ENCODE results near the gene CENPO. TPM values are rescaled to one million over a fixed set of nuclear protein-coding genes. Genes with fewer than 3 reads are reported as not detected.

The CENPO gene
- total RNA-seq, 1 donor from 2014 or later, result 69.3 TPM

DNA sequence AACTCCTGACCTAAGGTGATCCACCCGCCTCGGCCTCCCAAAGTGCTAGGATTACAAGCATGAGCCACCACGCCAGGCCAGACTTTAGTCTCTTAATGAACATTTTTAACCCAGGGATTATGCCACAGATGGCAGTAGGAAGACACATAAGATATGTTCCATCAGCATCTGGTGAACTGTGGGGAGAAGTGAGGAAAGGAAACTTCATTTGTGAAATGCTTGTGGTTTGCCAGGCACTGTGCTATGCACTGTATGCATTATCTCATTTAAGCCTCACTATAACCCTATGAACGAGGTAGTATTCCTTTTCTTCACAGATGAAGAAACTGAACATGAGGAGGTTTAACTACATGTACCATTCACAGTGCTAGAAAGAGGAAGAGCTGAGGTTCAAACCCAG is 29.4 kb upstream of the CENPO start:
- Mint-ChIP-seq H3K4me1 (no peaks in the 10 kb centered on the region), H3K9me3 (no peaks in the 10 kb centered on the region), H3K36me3 (ENCODE audit: low read depth) (peaks cover 22% of the 10 kb centered on the region), H3K27ac (ENCODE audit: unreplicated experiment) (no peak overlapping the region), H3K27me3 (ENCODE audit: low read depth) (no peaks in the 10 kb centered on the region), H3K4me3 (no peak overlapping the region)
- no peak for DNase-seq (ENCODE audit: low read depth, low spot score)
- TF ChIP-seq, protein P1, sequence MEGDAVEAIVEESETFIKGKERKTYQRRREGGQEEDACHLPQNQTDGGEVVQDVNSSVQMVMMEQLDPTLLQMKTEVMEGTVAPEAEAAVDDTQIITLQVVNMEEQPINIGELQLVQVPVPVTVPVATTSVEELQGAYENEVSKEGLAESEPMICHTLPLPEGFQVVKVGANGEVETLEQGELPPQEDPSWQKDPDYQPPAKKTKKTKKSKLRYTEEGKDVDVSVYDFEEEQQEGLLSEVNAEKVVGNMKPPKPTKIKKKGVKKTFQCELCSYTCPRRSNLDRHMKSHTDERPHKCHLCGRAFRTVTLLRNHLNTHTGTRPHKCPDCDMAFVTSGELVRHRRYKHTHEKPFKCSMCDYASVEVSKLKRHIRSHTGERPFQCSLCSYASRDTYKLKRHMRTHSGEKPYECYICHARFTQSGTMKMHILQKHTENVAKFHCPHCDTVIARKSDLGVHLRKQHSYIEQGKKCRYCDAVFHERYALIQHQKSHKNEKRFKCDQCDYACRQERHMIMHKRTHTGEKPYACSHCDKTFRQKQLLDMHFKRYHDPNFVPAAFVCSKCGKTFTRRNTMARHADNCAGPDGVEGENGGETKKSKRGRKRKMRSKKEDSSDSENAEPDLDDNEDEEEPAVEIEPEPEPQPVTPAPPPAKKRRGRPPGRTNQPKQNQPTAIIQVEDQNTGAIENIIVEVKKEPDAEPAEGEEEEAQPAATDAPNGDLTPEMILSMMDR (conservative IDR thresholded peaks at IDR 0.05), result no peak

DNA sequence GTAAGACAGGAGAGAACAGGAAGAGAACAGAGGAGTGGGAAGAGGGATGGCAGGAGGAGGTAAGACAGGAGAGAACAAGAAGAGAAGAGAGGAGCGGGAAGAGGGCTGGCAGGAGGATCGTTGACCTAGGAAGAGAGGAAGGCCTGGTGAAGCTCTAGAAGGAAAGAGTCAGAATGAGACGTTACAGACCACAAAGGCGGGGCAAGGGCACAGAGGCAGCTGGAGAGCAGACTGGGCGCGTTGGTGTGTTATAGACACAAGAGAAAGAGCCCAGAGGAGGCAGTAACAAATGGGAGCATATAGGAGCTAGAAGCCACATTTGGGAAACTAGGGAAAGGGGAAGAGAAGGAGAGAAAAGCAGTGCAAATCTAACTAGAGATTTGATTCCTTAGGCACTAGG is 26.6 kb upstream of the CENPO start:
- TF ChIP-seq, protein P1 (conservative IDR thresholded peaks at IDR 0.05), result no peak
- H3K36me3 Mint-ChIP-seq (ENCODE audit: low read depth), result peaks cover 35% of the 10 kb centered on the region
- no peaks in the 10 kb centered on the region for H3K4me1 Mint-ChIP-seq
- no peaks in the 10 kb centered on the region for H3K9me3 Mint-ChIP-seq
- H3K4me3 Mint-ChIP-seq, result no peak overlapping the region
- DNase-seq (ENCODE audit: low read depth, low spot score), result no peak
- H3K27ac Mint-ChIP-seq (ENCODE audit: unreplicated experiment), result no peak overlapping the region
- H3K27me3 Mint-ChIP-seq (ENCODE audit: low read depth), result no peaks in the 10 kb centered on the region

DNA sequence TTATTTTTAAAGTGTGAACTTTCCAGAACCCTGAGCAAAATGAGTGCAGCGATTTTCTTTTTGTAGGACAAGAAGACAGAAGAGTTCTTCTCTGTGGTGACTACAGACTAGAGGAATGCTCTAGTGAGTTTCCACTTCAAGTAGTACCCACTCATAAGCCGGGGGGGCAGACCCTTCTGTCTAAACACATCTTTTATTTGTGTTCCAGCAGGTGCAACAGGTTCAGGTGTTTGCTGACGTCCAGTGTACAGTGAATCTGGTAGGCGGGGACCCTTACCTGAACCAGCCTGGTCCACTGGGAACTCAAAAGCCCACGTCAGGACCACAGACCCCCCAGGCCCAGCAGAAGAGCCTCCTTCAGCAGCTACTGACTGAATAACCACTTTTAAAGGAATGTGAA is 25.2 kb upstream of the CENPO start:
- H3K4me1 Mint-ChIP-seq, result no peaks in the 10 kb centered on the region
- no peak for DNase-seq (ENCODE audit: low read depth, low spot score)
- H3K9me3 Mint-ChIP-seq, result no peaks in the 10 kb centered on the region
- peaks cover 32% of the 10 kb centered on the region for H3K36me3 Mint-ChIP-seq (ENCODE audit: low read depth)
- H3K4me3 Mint-ChIP-seq, result no peak overlapping the region
- H3K27me3 Mint-ChIP-seq (ENCODE audit: low read depth), result no peaks in the 10 kb centered on the region
- TF ChIP-seq, protein P1 (conservative IDR thresholded peaks at IDR 0.05), result no peak
- H3K27ac Mint-ChIP-seq (ENCODE audit: unreplicated experiment), result no peak overlapping the region

DNA sequence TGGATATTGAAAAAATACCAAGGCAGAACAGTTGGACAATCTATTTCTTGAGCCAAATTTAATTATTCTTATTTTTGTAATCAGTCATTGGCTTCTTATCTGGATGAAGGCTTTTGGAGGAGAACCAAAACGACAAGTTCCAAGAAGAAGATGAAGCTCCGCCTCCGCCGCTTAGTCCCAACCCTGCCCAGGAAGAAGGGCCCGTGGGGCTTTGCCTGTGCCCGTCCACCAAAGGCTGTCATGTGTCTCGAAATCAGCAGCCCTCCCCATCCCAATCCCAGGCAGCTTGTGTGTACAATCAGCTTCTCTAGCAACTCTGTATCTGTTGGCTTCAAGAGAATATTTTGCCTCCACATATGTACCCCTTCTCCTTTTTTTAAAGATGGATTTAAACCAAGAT is 24.6 kb upstream of the CENPO start:
- no peak for DNase-seq (ENCODE audit: low read depth, low spot score)
- H3K36me3 Mint-ChIP-seq (ENCODE audit: low read depth), result peaks cover 32% of the 10 kb centered on the region
- H3K4me3 Mint-ChIP-seq, result no peak overlapping the region
- no peaks in the 10 kb centered on the region for H3K9me3 Mint-ChIP-seq
- no peaks in the 10 kb centered on the region for H3K27me3 Mint-ChIP-seq (ENCODE audit: low read depth)
- TF ChIP-seq, protein P1 (conservative IDR thresholded peaks at IDR 0.05), result no peak
- no peak overlapping the region for H3K27ac Mint-ChIP-seq (ENCODE audit: unreplicated experiment)
- no peaks in the 10 kb centered on the region for H3K4me1 Mint-ChIP-seq

DNA sequence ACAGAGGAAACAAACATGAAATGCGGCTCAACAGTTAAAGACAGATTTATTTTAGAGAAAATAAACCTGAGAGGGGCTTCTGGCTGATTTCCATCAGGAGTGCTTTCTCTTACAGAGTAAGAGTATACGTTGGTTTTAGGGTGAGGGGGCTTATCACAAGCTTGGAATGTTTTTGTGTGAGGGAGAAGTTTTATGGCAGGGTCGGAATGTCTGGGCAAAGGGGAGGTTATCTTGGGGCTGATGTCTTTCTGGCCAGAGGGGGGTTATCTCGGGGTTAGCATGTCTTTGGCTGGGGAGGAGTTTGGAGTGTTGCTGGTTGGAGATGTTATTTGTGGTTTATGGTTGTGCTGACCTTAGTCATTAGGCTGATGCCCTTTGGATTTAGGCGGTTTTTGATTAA is 22.2 kb upstream of the CENPO start:
- H3K27ac Mint-ChIP-seq (ENCODE audit: unreplicated experiment), result peak overlapping the region; percentile 10
- H3K9me3 Mint-ChIP-seq, result no peaks in the 10 kb centered on the region
- H3K4me3 Mint-ChIP-seq, result no peak overlapping the region
- TF ChIP-seq, protein P1 (conservative IDR thresholded peaks at IDR 0.05), result no peak
- peaks cover 22% of the 10 kb centered on the region for H3K36me3 Mint-ChIP-seq (ENCODE audit: low read depth)
- DNase-seq (ENCODE audit: low read depth, low spot score), result no peak
- H3K4me1 Mint-ChIP-seq, result no peaks in the 10 kb centered on the region
- no peaks in the 10 kb centered on the region for H3K27me3 Mint-ChIP-seq (ENCODE audit: low read depth)

Data from neural crest cell (in vitro differentiated cells).